KOPT-K1 (cell line): ENCODE measurements around the gene IGFBPL1.
"Not testable (repeated sequence)": the region's sequence is repeated elsewhere in the genome, so short reads cannot be mapped to it uniquely, and the experiment has no call there.

Experiments used
- H3K27ac ChIP-seq: fragments of 200-600 bp; sonication (generic); 2 replicates; pipeline ENCODE4 v1.5.1; 2016; ENCODE audit warnings: antibody characterized with exemption, mild to moderate bottlenecking, low read depth, low read length; ENCODE audit not compliant: poor library complexity, severe bottlenecking
- H3K36me3 ChIP-seq: fragments of 200-600 bp; sonication (generic); 2 replicates; pipeline ENCODE4 v1.5.1; 2017; ENCODE audit warnings: antibody characterized with exemption, mild to moderate bottlenecking, low read length, moderate library complexity; ENCODE audit not compliant: insufficient read depth
- H3K9me3 ChIP-seq: fragments of 200-600 bp; sonication (generic); 2 replicates; pipeline ENCODE4 v1.5.1; 2017; ENCODE audit warnings: antibody characterized with exemption, low read length, mild to moderate bottlenecking; ENCODE audit not compliant: insufficient read depth, poor library complexity, severe bottlenecking

IGFBPL1 gene

GRCh38 chr9:38423973-38424843, at the start of gene IGFBPL1:
Gene IGFBPL1 (minus strand): TSS chr9:38424454. CDS start chr9:38424424, 30 bp downstream.
- no peaks in the 10 kb centered on the region for H3K9me3 ChIP-seq
- H3K36me3 ChIP-seq = no peaks in the 10 kb centered on the region
- H3K27ac ChIP-seq = no peak within 1 kb of the TSS

GRCh38 chr9:38472583-38473249, 48.5 kb upstream of the IGFBPL1 start:
- not testable (repeated sequence) for H3K27ac ChIP-seq, H3K36me3 ChIP-seq, H3K9me3 ChIP-seq

GRCh38 chr9:38467404-38467803, 43.1 kb upstream of the IGFBPL1 start:
- Histone ChIP-seq H3K9me3 (peaks cover 4% of the 10 kb centered on the region), H3K27ac (no peak overlapping the region), H3K36me3 (no peaks in the 10 kb centered on the region)

- Histone ChIP-seq H3K27ac (no peak overlapping the region), H3K9me3 (peaks cover 5% of the 10 kb centered on the region), H3K36me3 (no peaks in the 10 kb centered on the region)
Observed at GRCh38 chr9:38453835-38454234, 29.6 kb upstream of the IGFBPL1 start.

GRCh38 chr9:38451162-38451561, 26.9 kb upstream of the IGFBPL1 start:
- Histone ChIP-seq H3K9me3 (peaks cover 5% of the 10 kb centered on the region), H3K36me3 (no peaks in the 10 kb centered on the region), H3K27ac (no peak overlapping the region)

GRCh38 chr9:38447703-38448102, 23.4 kb upstream of the IGFBPL1 start:
- Histone ChIP-seq H3K9me3 (peaks cover 5% of the 10 kb centered on the region), H3K27ac (no peak overlapping the region)

GRCh38 chr9:38445154-38446043, 21.1 kb upstream of the IGFBPL1 start:
- no peak overlapping the region for H3K27ac ChIP-seq
- H3K36me3 ChIP-seq = no peaks in the 10 kb centered on the region
- no peaks in the 10 kb centered on the region for H3K9me3 ChIP-seq

More at GRCh38 chr9:38447703-38448102, 23.4 kb upstream of the IGFBPL1 start:
- H3K36me3 ChIP-seq = no peaks in the 10 kb centered on the region

GRCh38 chr9:38443597-38443996, 19.3 kb upstream of the IGFBPL1 start:
- Histone ChIP-seq H3K27ac (no peak overlapping the region), H3K36me3 (no peaks in the 10 kb centered on the region), H3K9me3 (no peaks in the 10 kb centered on the region)

- Histone ChIP-seq H3K9me3 (no peaks in the 10 kb centered on the region), H3K27ac (no peak overlapping the region), H3K36me3 (no peaks in the 10 kb centered on the region)
Observed at GRCh38 chr9:38443181-38443580, 18.9 kb upstream of the IGFBPL1 start.

GRCh38 chr9:38442473-38443096, 18.3 kb upstream of the IGFBPL1 start:
- no peak overlapping the region for H3K27ac ChIP-seq
- H3K36me3 ChIP-seq = no peaks in the 10 kb centered on the region
- H3K9me3 ChIP-seq = no peaks in the 10 kb centered on the region

GRCh38 chr9:38441347-38442085, 17.3 kb upstream of the IGFBPL1 start:
- Histone ChIP-seq H3K27ac (no peak overlapping the region), H3K9me3 (no peaks in the 10 kb centered on the region), H3K36me3 (no peaks in the 10 kb centered on the region)

GRCh38 chr9:38440516-38440915, 16.3 kb upstream of the IGFBPL1 start:
- no peaks in the 10 kb centered on the region for H3K36me3 ChIP-seq
- no peaks in the 10 kb centered on the region for H3K9me3 ChIP-seq
- H3K27ac ChIP-seq = no peak overlapping the region

- no peak overlapping the region for H3K27ac ChIP-seq
- no peaks in the 10 kb centered on the region for H3K9me3 ChIP-seq
- H3K36me3 ChIP-seq = no peaks in the 10 kb centered on the region
Observed at GRCh38 chr9:38439916-38440301, 15.7 kb upstream of the IGFBPL1 start.

- Histone ChIP-seq H3K9me3 (no peaks in the 10 kb centered on the region), H3K36me3 (no peaks in the 10 kb centered on the region), H3K27ac (no peak overlapping the region)
Observed at GRCh38 chr9:38439291-38439915, 15.1 kb upstream of the IGFBPL1 start.
